Left ventricle myocardium inferior (tissue), 1 donor: ENCODE measurements around the gene BMPR2. TPM values are rescaled to one million over a fixed set of nuclear protein-coding genes. Genes with fewer than 3 reads are reported as not detected.
"Not testable (repeated sequence)": the region's sequence is repeated elsewhere in the genome, so short reads cannot be mapped to it uniquely, and the experiment has no call there.

ENCODE experiments used
- DNase-seq: peaks from one replicate; pipeline ENCODE4 v3.0.0-alpha.2; 2020
- H3K27ac ChIP-seq: fragments of 200-600 bp; replicated peaks from 2 replicates; pipeline ENCODE4 v1.8.0; 2021
- H3K27me3 ChIP-seq: fragments of 200-600 bp; 2 replicates; pipeline ENCODE4 v1.8.0; 2021; ENCODE audit warnings: low read depth
- H3K36me3 ChIP-seq: fragments of 200-600 bp; 2 replicates; pipeline ENCODE4 v1.8.0; 2021
- H3K4me1 ChIP-seq: fragments of 200-600 bp; 2 replicates; pipeline ENCODE4 v1.8.0; 2021
- H3K4me3 ChIP-seq: fragments of 200-600 bp; 2 replicates; pipeline ENCODE4 v1.8.0; 2021; ENCODE audit warnings: mild to moderate bottlenecking, moderate library complexity
- H3K9me3 ChIP-seq: fragments of 200-600 bp; replicated peaks from 2 replicates; pipeline ENCODE4 v1.8.0; 2021
- CTCF ChIP-seq: fragments of 200-600 bp; IDR thresholded peaks from 2 replicates; pipeline ENCODE4 v1.8.0; 2021; ENCODE audit warnings: antibody characterized with exemption, mild to moderate bottlenecking, borderline replicate concordance
- intact Hi-C: fragments of 100-400 bp; cut with micrococcal nuclease; formaldehyde crosslinking; loops from one replicate; pipeline ENCODE4 v1.11.0; 2022
- total RNA-seq: library from RNA; stranded (reverse); fragmentation: NEBNext Ultra II Directional; extraction: Animal tissue kit (Norgen Biotek cat#: 25700); gene quantifications from one replicate; pipeline ENCODE4 v1.2.1, GENCODE V29; 2021
- donor health status: DM: no; HTN: yes; CAD: no; lungs with severe emphysema.

The BMPR2 gene
- total RNA-seq, 1 donor from 2014 or later: 51.7 TPM

DNA sequence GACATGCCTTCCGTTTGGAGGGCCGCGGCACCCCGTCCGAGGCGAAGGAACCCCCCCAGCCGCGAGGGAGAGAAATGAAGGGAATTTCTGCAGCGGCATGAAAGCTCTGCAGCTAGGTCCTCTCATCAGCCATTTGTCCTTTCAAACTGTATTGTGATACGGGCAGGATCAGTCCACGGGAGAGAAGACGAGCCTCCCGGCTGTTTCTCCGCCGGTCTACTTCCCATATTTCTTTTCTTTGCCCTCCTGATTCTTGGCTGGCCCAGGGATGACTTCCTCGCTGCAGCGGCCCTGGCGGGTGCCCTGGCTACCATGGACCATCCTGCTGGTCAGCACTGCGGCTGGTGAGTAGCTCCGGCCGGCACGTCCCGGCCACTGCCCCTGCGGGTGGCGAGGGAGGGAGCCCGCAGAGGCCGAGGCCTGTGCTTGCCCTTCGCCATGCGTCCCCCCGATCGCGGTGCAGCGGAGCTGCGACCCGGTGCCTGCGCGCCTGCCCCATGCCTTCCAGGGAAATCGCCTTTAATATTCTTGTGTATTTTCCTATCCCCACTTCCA lies 1.2 kb downstream of the BMPR2 start:
- no peak for TF ChIP-seq CTCF
- Histone ChIP-seq H3K27ac (peak overlapping the region; percentile 99), H3K36me3 (no peaks in the 10 kb centered on the region), H3K4me3 (peak overlapping the region; percentile 94), H3K4me1 (peaks cover 63% of the 10 kb centered on the region), H3K9me3 (no peaks in the 10 kb centered on the region), H3K27me3 (no peaks in the 10 kb centered on the region)
- intact Hi-C loops: loop anchor here (10.0 kb wide), 1 partner anchor 92 kb away; no protein-coding TSS in a partner anchor
- DNase-seq: peak; percentile 33

DNA sequence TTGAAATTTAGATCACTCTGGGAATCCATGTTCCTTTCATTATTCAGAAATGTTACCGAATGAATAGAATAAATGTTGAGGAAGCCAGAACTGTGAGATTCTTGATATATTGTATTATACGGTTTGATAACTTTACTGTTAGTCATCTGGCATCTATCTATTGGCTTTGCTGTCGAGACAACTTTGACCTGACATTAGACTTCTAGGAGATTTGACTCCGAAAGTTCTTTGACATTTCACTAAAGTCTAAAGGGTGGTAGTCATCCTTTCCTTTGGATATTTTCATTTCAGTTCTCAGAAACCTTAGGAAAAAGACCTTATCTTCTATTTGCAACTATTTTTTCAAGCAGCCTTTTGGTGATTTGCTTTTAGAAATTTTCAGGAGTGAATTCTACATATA lies 1.9 kb downstream of the BMPR2 start:
- intact Hi-C loops: loop anchor here (10.0 kb wide), 1 partner anchor 93 kb away; no protein-coding TSS in a partner anchor
- DNase-seq: no peak
- Histone ChIP-seq H3K36me3 (no peaks in the 10 kb centered on the region), H3K4me1 (peaks cover 71% of the 10 kb centered on the region), H3K4me3 (peak overlapping the region; percentile 94), H3K9me3 (no peaks in the 10 kb centered on the region), H3K27ac (peak overlapping the region; percentile 99), H3K27me3 (no peaks in the 10 kb centered on the region)
- no peak for TF ChIP-seq CTCF

- DNase-seq: no peak
- H3K9me3 ChIP-seq: no peaks in the 10 kb centered on the region
- no peaks in the 10 kb centered on the region for H3K36me3 ChIP-seq
- intact Hi-C loops: loop anchor here (10.0 kb wide), 1 partner anchor 94 kb away; no protein-coding TSS in a partner anchor
- H3K27ac ChIP-seq: peak overlapping the region; percentile 99
- no peaks in the 10 kb centered on the region for H3K27me3 ChIP-seq
- no peak for TF ChIP-seq CTCF
- peaks cover 79% of the 10 kb centered on the region for H3K4me1 ChIP-seq
- peak overlapping the region; percentile 94 for H3K4me3 ChIP-seq
These were observed 2.7 kb downstream of the BMPR2 start for GRCh38 chr2:202378662-202379358.

DNA sequence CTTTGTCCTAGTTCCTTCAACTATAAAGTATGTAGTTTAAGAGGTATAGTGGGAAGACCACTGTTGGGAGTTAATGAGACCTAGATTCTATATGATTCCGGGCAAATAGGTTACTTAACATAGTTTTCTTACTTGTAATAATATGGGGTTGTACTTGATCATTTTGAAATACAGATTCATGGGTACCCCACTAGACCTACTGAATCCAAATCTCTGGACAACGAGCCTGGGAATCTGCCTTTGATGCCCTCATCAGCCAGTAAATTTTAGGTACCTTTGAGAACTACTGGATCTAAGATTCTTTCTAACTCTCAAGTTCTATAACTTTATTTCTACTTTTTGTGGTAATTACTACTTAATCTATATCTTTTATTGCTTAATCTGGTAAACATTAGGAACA lies 6.6 kb downstream of the BMPR2 start:
- H3K27me3 ChIP-seq: no peaks in the 10 kb centered on the region
- DNase-seq: no peak
- TF ChIP-seq CTCF: no peak
- no peaks in the 10 kb centered on the region for H3K36me3 ChIP-seq
- no peak overlapping the region for H3K4me3 ChIP-seq
- peaks cover 87% of the 10 kb centered on the region for H3K4me1 ChIP-seq
- intact Hi-C loops: no loop called here
- H3K27ac ChIP-seq: no peak overlapping the region
- H3K9me3 ChIP-seq: no peaks in the 10 kb centered on the region

GRCh38 chr2:202386495-202386894 lies 10.4 kb downstream of the BMPR2 start:
- DNase-seq, H3K36me3 ChIP-seq, intact Hi-C loops, H3K4me3 ChIP-seq, H3K27ac ChIP-seq, H3K9me3 ChIP-seq, H3K27me3 ChIP-seq: not testable (repeated sequence)
- peaks cover 68% of the 10 kb centered on the region for H3K4me1 ChIP-seq

DNA sequence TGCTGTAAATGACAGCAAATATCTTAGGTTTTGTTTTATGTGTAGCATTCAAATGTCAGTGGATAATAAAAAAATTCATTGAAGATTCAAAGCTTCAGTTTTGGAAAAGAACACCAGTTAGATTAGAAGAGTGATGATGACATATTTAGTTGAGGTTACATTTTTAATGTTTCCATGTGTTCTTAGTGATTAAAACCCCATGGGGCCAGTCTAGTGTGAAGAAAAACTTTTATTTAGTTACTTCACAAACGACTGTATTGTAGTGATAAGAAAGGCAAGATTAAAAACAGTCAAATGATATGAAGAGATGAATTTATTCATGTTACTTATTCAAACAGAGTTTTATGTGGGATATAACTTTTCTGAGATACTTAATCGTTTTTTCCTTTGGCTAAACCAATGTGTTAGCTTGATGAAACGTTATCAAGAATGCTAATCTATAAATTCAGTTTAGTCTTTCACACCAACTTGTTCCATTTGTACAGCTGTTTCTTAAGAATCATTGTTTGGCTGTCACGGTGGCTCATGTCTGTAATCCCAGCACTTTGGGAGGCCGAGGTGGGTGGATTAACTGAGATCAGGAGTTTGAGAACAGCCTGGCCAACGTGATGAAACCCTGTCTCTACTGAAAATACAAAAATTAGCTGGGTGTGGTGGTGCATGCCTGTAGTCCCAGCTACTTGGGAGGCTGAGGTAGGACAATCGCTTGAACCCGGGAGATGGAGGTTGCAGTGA lies 11.6 kb downstream of the BMPR2 start:
- Histone ChIP-seq H3K27ac (no peak overlapping the region), H3K27me3 (no peaks in the 10 kb centered on the region), H3K4me1 (peaks cover 56% of the 10 kb centered on the region), H3K4me3 (no peak overlapping the region), H3K9me3 (no peaks in the 10 kb centered on the region), H3K36me3 (peaks cover 7% of the 10 kb centered on the region)
- TF ChIP-seq CTCF: no peak
- no peak for DNase-seq
- intact Hi-C loops: no loop called here
